ENCODE results near the gene APC2.
"Not testable (repeated sequence)": the region's sequence is repeated elsewhere in the genome, so short reads cannot be mapped to it uniquely, and the experiment has no call there.

Gene APC2

GRCh38 chr19:1495799-1496713, 46.1 kb downstream of the APC2 start:
- no peak for DNase-seq (ENCODE audit: low read depth)

- no peak for DNase-seq (ENCODE audit: low read depth)
Observed at GRCh38 chr19:1496714-1497577, 47.0 kb downstream of the APC2 start.

GRCh38 chr19:1497578-1498235, 47.8 kb downstream of the APC2 start:
- no peak for DNase-seq (ENCODE audit: low read depth)

- not testable (repeated sequence) for DNase-seq (ENCODE audit: low read depth)
Observed at GRCh38 chr19:1499231-1499630, 49.3 kb downstream of the APC2 start.

GRCh38 chr19:1501200-1501595, 51.3 kb downstream of the APC2 start:
- DNase-seq (ENCODE audit: low read depth): no peak

GRCh38 chr19:1502433-1503088, 52.6 kb downstream of the APC2 start:
- no peak for DNase-seq (ENCODE audit: low read depth)

GRCh38 chr19:1503089-1503924, 53.4 kb downstream of the APC2 start:
- DNase-seq (ENCODE audit: low read depth): peak; percentile 41

- DNase-seq (ENCODE audit: low read depth): no peak
Observed at GRCh38 chr19:1503925-1504773, 54.2 kb downstream of the APC2 start.

GRCh38 chr19:1505012-1505411, 55.1 kb downstream of the APC2 start:
- no peak for DNase-seq (ENCODE audit: low read depth)

GRCh38 chr19:1505991-1506881, 56.3 kb downstream of the APC2 start:
- no peak for DNase-seq (ENCODE audit: low read depth)

GRCh38 chr19:1507192-1507660, 57.3 kb downstream of the APC2 start:
- DNase-seq (ENCODE audit: low read depth): no peak

GRCh38 chr19:1507763-1508506, 58.0 kb downstream of the APC2 start:
- peak; percentile 84 for DNase-seq (ENCODE audit: low read depth)

- no peak for DNase-seq (ENCODE audit: low read depth)
Observed at GRCh38 chr19:1508507-1508856, 58.6 kb downstream of the APC2 start.

- DNase-seq (ENCODE audit: low read depth): no peak
Observed at GRCh38 chr19:1509602-1510441, 59.9 kb downstream of the APC2 start.

GRCh38 chr19:1510442-1510806, 60.5 kb downstream of the APC2 start:
- DNase-seq (ENCODE audit: low read depth): no peak

GRCh38 chr19:1510807-1511206, 60.9 kb downstream of the APC2 start:
- DNase-seq (ENCODE audit: low read depth): no peak

Data from activated gamma-delta T cell treated with anti-CD3 and anti-CD28 coated beads, Interleukin-2, amount 50 U/mL, for 16 hours (primary cell).